HuH-7 (cell line): Measurements from ENCODE around the gene BUD31.
"Not testable (repeated sequence)": the region's sequence is repeated elsewhere in the genome, so short reads cannot be mapped to it uniquely, and the experiment has no call there.

Experiments used
- DNase-seq: peaks from one replicate; pipeline ENCODE4 v3.0.0; 2011; ENCODE audit warnings: low spot score

BUD31 gene

DNA sequence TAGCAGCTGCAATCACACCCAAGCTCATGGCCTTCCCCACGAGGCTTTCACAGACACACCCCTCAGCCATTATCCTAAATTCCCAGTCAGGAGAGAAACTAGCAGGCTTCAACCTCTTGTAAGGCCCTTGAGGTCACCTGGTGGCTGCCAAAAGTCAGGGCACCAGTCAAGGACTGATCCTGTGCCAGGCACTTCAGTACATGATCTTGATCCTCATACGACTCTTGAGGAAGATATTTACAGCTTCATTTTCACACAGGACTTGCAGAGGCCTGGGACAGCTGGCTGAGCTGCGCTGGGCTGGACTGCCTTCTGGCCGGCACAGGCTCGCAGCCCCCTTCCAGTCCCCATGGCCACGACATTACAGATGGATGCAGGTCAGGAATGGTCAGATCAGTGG lies 9.2 kb upstream of the BUD31 start:
- DNase-seq, result no peak

DNA sequence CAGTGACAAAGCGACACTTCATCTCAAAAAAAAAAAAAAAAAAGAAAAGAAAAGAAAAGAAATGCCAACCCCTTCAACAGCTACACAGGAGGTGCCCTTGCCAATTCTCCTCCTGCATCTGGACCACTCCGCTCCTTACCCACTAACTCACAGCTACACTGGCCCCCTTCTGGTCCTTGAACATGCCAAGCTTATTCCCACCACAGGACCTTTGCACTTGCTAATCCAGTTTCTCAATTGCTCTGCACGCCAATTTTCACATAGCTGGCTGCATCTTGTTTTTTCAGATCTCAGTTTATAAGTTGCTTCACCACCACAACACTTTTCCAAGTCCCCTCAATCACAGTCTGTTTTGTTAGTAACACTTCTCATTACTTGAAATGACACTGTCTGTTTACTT lies 5.9 kb upstream of the BUD31 start:
- DNase-seq, result no peak

DNA sequence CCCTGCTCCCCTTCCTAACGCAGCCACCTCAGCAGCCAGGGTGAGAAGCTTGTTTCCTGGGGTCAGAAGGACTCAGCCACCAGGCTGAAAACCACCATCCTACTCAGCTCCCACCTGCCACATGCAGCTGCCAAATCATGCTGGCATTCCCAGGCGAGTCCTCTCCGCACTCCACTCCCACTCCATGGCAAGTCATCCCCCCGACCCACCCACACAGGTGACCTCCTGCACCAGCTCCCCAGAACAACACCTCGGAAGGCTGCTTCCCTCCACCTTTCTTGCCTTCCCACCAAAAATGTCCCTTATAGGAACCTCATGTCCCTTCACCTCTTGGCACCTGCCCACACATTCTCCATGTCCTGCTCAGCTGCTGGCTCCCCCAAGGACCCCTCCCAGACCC lies 5.0 kb upstream of the BUD31 start:
- no peak for DNase-seq

DNA sequence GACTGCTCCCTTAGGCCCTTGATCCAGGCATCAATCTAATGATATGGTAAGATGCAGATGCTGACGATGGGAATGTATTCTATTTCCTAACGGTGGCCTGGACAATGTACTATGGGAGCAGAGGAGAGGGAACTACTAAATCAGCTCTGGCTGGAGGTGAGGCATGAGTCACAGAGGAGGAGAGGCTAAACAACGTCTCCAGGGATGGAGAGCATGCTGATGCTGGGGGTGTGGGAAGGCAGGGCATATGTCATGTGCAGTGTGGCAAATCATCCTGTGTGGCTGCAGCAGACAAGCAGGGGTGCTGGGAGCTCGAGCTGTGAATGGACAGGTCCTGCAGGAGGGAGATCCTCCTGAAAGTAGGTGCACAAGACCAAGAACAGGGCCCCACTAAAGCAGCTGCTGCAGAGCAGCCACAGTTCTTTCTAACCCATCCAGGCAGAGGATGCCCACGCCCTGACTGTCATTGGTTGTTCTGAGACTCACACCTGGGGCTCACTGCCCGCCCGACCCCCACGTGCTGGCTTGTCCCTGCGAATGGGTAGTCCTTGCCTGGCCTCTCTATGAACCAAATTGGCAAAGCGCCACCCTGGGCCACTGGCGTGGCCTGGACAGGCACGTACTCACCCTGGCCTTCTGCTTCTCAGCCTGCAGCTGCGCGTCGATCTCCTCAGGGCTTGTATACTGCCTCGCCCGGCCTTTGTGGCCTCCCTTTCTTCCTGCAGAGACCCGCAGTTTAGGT lies 4.4 kb upstream of the BUD31 start:
- no peak for DNase-seq

DNA sequence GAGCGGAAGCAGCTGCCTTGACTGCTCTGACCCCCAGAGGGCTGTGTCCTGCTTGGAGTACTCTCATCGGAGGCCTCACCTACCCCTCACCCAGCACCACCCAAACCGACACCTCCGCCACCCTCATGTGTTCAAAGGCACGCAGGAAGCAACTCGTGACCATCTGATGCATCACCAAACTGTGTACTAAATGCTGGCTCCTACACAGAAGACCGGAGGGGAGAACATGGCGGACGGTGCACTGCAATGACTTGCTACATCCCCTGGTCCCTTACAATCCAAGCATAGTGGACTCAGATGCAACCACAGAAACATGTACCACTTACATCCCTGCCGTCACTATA lies 3.8 kb upstream of the BUD31 start:
- no peak for DNase-seq

DNA sequence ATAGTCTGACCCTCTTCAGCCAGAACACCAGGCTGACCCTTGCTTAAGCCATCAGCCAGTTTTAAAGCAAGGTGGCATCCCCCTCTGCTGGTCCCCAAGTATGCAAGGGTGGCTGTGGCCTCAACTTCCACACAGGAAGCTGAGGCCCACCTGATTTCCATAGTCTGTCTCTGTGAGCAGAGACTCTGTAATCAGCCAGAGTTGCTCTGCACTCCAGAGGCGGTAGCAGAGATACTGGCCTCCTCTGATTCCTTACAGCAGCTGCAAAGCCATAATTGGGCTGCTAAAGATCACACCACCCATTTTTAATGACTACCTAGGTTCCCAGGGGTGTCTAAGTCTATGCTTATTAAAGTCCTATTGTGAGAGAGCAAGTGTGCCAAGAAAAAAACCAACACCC lies 2.2 kb upstream of the BUD31 start:
- DNase-seq, result no peak

DNA sequence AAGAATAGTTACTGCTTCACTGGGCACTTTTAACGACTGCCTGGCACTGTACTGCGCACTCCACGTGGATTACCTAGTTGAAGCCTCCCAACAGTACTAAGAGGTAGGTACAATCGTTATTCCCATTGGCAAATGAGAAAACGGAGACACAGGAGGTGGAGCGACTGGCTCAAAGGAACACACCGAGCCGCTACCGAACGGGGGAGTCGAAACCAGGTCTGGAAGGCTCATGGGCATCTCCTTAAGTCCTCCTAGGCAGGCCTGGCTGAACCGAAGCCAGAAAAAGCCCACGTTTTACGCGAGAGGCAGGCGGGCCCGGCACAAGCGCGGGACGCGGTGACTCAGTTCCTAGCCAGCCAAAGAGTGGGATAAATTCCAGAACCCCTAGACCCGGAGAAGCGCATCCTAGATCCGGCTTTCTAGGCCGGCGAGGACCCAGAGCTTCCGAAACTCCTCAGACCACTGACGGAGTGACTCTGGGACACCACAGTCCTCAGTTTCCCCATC lies 844 bp upstream of the BUD31 start:
- peak; percentile 56 for DNase-seq

DNA sequence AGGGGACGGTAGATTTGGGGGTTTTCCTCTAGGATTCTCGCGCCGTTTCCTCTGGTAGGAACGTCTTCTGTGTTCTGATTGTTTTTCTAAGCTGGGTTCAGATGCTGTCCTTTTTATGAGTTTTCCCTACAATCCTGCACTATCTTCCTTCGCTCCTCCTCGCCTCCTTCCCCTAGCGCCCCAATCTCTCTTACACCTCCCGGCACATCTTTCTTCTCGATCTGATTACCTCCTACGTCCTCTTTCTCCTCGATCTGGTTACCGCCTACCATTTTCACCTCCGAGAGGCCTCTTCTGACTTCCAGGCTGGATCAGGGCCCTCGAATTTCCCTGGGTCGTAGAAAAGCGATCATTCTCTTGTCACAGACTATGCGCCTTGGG lies 413 bp downstream of the BUD31 start:
- no peak for DNase-seq

DNA sequence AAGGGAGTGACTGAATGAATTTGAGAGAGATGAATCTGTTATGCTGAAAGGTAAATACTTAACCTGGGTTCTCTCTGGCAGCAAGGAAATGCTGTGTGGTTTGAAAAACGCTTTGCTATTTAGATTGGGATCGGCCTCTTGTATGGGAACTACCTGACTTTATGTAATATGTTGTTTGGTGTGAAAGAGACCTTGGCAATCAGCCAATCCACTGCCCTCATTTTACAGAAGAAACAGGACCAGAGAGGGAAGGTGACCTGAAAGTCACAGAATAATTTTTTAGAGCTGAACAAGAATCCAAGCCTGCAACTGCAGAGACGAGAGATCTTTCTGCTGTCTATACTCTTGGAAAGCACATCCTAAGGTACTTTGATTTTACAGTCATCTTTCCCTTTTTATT lies 1.0 kb downstream of the BUD31 start:
- no peak for DNase-seq

DNA sequence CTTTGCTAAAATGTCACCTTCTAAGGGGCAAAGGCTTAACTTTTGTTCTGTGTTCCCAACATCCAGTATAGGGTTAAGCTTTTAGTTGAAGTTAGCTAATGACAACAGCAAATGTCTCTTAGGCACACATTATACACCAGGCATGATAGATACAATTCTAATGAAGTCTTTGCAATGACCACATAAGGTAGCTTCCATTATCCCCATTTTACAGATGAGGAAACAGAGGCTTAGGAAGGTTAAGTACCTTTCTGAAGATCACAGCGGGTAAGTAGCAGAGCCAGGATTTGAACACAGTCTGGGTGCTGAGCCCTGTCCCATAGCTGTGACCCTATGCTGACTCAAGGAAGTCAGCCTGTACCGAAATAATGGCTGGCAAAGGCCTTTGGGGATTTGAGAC lies 1.9 kb downstream of the BUD31 start:
- no peak for DNase-seq

DNA sequence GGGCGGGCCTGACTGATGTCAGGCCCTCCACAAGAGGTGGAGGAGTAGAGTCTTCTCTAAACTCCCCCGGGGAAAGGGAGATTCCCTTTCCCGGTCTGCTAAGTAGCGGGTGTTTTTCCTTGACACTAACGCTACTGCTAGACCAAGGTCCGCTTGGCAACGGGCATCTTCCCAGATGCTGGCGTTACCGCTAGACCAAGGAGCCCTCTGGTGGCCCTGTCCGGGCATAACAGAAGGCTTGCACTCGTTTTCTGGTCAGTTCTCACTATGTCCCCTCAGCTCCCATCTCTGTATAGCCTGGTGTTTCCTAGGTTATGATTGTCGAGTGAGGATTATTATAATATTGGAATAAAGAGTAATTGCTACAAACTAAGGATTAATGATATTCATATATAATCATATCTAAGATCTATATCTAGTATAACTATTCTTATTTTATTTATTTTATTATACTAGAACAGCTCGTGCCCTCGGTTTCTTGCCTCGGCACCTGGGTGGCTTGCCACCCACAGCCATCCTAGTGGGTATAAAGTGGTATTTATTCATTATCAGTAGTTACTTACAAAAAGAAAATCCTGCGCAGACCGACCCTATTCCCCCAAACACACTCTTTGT lies 6.9 kb downstream of the BUD31 start:
- not testable (repeated sequence) for DNase-seq

DNA sequence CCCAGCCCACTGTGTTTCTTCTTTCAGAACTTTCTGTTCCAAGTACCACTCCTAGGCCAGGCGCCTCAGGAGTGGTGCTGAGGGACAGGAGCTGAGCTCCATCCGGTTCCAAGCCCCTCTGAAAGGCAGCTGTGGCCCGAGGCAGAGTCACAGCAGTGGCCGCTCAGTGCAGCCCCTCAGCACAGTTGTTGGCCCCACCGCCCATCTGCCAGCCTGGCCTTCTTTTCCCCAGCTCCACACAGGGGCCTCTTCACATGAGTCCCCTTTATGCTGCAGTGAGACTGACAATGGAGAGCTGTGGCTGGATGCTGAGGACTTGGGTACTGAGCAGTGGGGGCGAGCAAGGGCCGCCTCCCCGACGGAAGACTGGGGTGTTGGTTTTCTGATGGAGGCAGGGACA lies 9.5 kb downstream of the BUD31 start:
- DNase-seq, result no peak

DNA sequence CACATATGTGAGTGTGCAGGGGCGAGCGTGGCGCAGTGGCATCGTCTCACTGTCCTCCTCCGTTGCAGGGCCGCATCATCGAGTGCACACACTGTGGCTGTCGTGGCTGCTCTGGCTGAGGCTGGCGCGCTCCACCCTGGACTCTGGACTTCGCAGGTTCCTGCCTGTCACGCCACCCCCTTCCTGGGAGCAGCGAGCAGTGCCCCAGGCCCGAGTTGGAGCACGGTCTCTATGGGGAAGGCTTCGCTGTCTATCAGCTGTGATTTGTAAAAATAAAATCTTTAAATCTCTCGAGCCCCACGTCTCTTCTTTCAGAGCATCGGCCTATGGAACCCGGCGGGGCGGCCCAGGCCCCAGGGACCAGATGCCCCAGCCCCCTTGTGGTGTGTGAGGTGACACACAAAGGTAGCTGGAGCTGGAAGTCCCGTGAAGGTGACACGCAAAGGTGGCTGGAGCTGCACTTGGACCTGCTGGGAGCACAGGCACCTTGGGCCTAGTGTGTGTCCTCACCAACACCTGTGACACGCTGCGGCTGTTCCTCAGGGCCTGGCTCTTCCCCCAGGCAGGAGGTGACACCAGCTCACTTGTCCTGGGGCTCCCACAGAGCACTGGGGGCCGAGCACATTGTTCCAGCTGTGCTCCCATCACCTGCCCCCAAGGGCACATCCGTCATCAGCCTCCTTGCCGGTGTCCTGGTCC lies 10.7 kb downstream of the BUD31 start:
- DNase-seq, result no peak

DNA sequence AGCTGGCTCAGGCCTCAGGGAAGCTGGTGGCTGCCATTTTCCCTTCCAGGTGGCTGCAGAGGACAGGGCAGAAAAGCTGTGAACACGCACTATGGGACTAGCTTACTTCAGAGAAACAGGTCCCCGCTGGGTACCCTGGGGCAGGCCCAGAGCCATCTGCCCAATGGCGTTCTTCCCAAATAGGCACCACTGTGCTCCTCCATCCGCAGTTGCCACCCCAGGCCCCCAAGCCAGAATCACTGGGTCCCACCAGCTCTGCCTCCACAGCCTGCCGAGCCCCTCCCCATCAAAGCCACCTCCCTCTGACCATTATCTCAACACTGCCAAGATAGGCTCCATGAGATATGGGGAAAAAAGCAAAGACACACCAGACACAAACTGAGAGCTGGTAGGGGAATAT lies 11.4 kb downstream of the BUD31 start:
- DNase-seq, result no peak

DNA sequence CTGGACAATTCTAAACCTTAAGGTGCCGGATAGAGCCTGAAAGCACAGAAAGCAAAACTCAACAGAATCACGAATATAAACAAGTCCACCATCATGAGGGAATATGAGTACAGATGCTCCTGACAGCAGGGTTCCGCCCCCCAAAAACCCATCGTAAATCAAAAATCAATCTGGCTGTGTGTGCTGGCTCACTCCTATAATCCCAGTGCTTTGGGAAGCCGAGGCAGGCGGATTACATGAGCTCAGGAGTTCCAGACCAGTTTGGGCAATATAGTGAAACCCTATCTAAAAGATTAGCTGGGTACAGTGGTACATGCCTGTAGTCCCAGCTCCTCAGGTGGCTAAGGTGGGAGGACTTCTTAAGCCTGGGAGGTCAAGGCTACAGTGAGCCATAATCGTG lies 12.2 kb downstream of the BUD31 start:
- DNase-seq, result no peak

DNA sequence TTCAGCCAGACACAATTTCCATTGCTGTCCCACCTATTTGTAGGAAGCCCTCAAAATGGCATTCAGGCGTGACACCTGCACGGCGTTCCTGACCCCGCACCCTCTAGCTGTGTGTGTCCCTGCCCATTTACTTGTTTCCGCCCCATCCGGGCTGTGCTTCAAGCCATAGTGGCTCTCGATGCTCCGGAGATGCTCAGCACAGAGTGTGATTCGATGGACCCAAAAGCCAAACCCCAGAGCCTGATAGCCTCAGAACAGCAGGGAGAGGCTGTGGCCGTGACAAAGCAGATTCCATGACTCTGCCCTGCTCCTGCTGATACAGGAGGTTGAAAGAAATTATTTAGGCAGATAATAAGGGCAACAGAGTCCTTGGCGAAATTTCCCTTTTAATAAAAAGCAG lies 13.4 kb downstream of the BUD31 start:
- no peak for DNase-seq

DNA sequence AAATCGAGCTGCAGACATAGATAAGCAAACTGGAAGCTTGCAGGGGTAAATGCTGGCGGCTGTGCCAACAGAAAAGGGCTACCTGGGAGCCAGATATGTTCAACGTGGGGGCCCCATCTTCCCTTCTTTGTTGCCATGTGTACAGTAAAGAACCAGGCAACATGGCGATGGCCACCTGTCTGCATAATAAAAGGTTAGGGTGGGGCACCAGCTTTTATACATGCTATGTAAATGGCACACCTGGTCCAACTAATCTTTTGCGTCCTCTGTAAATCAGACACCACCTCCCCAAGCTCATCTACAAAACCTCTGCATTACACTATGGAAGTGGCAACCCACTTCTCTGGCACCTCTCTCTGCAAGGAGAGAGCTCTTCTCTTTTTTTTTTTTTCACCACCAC lies 13.9 kb downstream of the BUD31 start:
- DNase-seq, result no peak

DNA sequence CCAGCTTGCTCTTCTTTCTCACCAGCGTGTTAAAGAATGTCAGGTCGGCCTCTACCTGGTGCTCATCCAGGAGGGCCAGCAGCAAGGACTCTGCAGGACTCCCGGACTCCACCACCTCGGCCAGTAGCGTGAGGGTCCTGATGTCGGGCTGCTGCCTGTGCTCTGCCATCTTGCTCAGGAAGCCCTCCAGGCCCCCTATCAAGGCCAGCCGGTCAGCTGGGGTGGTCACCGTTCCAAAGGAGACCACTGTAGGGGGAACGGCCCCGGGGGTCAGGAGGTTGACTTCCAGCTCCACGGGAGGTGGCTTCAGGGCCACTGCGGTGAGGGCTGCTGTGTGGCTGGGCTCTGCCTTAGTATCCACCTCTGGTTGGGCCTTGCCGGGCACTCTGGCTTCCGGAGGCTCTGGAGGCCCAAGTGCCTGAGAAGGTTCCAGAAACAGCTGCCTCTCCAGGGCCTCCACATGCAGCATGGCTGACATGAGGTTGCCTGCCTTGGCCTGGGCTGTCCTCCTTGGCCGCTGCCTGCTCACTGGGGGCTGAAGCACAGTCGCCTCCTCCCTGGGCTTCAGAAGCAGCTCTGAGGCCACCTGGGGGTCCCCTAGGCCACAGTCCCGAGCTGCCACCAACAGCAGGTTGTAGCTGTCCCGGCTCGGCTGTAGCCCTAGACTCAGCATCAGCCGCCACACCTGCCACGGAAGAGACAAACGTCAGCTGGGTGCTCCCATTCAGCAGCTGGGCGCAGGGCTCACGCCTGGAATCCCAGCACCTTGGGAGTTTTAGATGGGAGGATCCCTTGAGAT lies 16.4 kb downstream of the BUD31 start:
- DNase-seq, result no peak

DNA sequence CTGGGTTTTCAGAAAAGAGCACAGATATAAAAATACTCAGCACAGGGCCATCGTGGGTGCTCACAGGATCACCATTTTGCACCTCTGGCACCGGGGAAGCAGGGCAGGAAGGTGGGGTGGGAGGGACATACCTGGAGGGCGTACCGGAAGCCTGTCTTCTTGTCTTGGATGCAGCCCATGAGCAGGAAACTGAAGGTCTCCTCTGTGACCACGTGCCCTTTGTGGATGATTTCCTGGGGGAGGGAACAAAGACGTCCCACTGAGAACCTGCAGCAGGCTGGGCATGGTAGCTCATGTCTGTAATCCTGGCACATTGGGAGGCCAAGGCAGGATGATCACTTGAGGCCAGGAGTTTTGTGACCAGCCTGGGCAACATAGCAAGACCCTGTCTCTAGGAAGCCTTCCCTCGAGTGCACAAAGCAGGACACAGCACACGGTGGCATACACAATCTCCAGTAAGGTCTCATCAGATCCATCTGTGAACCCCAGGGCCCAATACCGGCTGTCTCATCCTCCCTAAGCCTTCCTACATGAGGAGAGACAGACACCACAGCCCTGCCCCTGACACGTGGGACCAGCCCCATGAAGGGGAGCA lies 20.3 kb downstream of the BUD31 start:
- DNase-seq, result no peak

DNA sequence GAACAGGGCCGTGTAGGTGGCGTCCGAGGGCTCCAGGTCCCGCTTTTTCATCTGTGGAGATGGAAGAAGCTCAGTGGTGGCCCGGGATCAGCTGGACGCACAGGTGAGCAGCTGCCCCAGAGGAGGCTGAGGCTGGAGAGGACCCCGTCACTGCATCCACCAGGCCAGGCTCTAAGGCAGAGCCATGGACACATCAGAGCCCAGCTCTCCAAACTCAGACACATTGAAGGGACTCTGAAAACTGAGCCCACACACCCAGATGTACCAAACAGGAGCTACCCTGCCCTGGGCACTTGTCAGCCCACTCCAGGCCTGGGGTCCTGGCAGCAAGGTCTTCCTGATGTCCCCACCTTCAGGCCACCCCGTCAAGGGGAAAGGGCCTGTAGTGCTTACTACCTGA lies 21.0 kb downstream of the BUD31 start:
- no peak for DNase-seq

DNA sequence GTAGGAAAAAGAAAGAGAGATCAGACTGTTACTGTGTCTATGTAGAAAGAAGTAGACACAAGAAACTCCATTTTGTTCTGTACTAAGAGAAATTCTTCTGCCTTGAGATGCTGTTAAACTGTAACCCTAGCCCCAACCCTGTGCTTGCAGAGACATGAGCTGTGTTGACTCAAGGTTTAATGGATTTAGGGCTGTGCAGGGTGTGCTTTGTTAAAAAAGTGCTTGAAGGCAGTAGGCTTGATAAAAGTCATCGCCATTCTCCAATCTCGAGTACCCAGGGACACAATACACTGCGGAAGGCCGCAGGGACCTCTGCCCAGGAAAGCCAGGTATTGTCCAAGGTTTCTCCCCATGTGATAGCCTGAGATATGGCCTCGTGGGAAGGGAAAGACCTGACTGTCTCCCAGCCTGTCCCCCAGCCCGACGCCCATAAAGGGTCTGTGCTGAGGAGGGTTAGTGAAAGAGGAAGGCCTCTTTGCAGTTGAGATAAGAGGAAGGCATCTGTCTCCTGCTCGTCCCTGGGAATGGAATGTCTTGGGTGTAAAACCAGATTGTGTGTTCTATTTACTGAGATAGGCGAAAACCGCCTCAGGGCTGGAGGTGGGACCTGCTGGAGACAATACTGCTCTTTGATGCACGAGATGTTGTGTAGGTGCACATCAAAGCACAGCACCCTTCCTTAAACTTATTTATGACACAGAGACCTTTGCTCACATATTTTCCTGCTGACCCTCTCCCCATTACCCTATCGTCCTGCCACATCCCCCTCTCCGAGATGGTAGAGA lies 23.2 kb downstream of the BUD31 start:
- DNase-seq, result not testable (repeated sequence)
